ENCODE results near the gene KRT4.

KRT4 gene

DNA sequence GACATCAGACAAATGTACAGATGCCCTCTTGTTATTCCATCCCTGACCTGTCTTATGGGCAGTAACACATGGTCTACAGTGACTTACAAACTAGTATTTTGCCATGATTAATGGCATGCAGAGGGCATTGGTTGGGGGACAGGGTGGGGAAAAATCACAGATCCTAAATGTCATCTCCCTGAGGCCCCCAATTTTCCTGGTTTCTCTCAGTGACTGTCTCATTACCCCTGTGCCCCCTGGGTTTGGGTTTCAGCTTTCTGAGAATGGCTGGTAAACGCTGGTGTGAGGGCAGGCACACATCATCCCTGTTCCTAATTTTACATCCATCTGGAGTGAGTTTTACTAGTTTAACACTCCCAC is 46.9 kb downstream of the KRT4 start:
- H2AK5ac ChIP-seq (ENCODE audit: low read length), result no peak overlapping the region
- no peaks in the 10 kb centered on the region for H3K36me3 ChIP-seq (ENCODE audit: control insufficient read depth in 1 of 2, insufficient read depth in 2 of 2, low read length in 2 of 2)
- H2BK12ac ChIP-seq (ENCODE audit: low read length), result no peak overlapping the region
- H3K14ac ChIP-seq (ENCODE audit: low read length), result no peak overlapping the region
- H3K4me1 ChIP-seq (ENCODE audit: control insufficient read depth in 1 of 2, insufficient read depth in 2 of 2, low read length in 2 of 2), result peaks cover 7 to 8% of the 10 kb centered on the region in 2 experiments
- no peak overlapping the region for H4K91ac ChIP-seq (ENCODE audit: low read depth, low read length)
- H3K27me3 ChIP-seq (ENCODE audit: insufficient read depth, low read length), result no peaks in the 10 kb centered on the region
- H3K18ac ChIP-seq (ENCODE audit: low read length), result no peak overlapping the region
- no peak overlapping the region for H3K9ac ChIP-seq (ENCODE audit: low read length)
- H3K4me3 ChIP-seq (ENCODE audit: low read depth, low read length), result no peak overlapping the region
- no peak overlapping the region for H3K27ac ChIP-seq (ENCODE audit: low read depth, low read length)
- no CpG with 5 or more reads among the region's 1 CpG for WGBS (ENCODE audit: extremely low coverage, insufficient coverage, insufficient read length)
- H3K9me3 ChIP-seq (ENCODE audit: insufficient read depth, low read depth, low read length), result peaks cover 6% of the 10 kb centered on the region
- H3K79me2 ChIP-seq (ENCODE audit: control insufficient read depth, insufficient read depth, low read length, poor library complexity), result no peaks in the 10 kb centered on the region
- H2AFZ ChIP-seq (ENCODE audit: insufficient read depth, low read length, poor library complexity), result no peak overlapping the region
- H3K79me1 ChIP-seq (ENCODE audit: low read length), result no peaks in the 10 kb centered on the region
- DNase-seq, result no peak
- no peak overlapping the region for H4K12ac ChIP-seq (ENCODE audit: low read depth, low read length)
- no peak overlapping the region for H3K4ac ChIP-seq (ENCODE audit: low read depth, low read length)
- no peak overlapping the region for H3K4me2 ChIP-seq (ENCODE audit: low read length)
- H4K8ac ChIP-seq (ENCODE audit: low read depth, low read length), result no peak overlapping the region
- H2BK120ac ChIP-seq (ENCODE audit: insufficient read depth, low read length, poor library complexity), result no peak overlapping the region
- no peak overlapping the region for H3K23ac ChIP-seq (ENCODE audit: low read length)
- H2BK5ac ChIP-seq (ENCODE audit: low read depth, low read length, poor library complexity), result no peak overlapping the region

DNA sequence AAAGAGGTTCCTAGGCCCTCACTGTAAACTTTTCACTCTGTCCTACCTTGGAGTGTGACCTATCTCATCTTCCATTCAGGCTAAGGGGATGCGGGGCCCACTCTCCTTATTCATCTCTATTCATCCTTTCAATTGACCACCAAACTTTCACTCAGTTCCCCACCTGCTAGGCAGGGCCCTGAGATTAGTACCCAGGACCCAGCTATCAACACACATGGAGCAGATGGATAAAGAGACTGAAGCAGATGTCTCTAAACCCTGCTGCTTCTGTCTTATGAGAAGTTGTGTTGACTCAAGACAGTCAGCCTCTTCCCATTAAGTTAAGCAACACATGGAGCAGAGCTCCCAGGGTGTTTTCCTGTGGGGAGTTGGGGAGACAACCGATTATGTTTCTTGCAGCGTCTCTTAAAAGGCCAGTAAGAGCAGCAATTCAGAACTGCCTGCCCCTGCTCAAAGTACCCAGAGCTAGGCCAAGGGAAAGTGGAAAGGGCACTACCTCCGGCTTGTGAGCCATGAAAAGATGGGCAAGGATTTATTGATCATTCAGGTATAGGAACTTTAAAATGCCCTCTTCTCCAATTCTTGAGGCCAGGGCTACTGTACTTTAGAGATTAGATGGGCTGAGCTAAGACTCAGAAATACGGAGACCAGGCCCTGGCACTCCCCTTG is 47.4 kb downstream of the KRT4 start:
- Histone ChIP-seq H4K12ac (ENCODE audit: low read depth, low read length) (no peak overlapping the region), H3K36me3 (ENCODE audit: control insufficient read depth in 1 of 2, insufficient read depth in 2 of 2, low read length in 2 of 2) (no peaks in the 10 kb centered on the region), H2AK5ac (ENCODE audit: low read length) (no peak overlapping the region), H3K18ac (ENCODE audit: low read length) (no peak overlapping the region), H3K4ac (ENCODE audit: low read depth, low read length) (no peak overlapping the region), H3K27me3 (ENCODE audit: insufficient read depth, low read length) (no peaks in the 10 kb centered on the region), H3K9ac (ENCODE audit: low read length) (no peak overlapping the region), H3K14ac (ENCODE audit: low read length) (no peak overlapping the region), H4K8ac (ENCODE audit: low read depth, low read length) (no peak overlapping the region), H3K27ac (ENCODE audit: low read depth, low read length) (no peak overlapping the region), H3K9me3 (ENCODE audit: insufficient read depth, low read depth, low read length) (peaks cover 6% of the 10 kb centered on the region), H3K4me3 (ENCODE audit: low read depth, low read length) (no peak overlapping the region), H3K79me2 (ENCODE audit: control insufficient read depth, insufficient read depth, low read length, poor library complexity) (no peaks in the 10 kb centered on the region), H3K4me2 (ENCODE audit: low read length) (no peak overlapping the region), H2BK12ac (ENCODE audit: low read length) (no peak overlapping the region), H2BK120ac (ENCODE audit: insufficient read depth, low read length, poor library complexity) (no peak overlapping the region), H3K79me1 (ENCODE audit: low read length) (no peaks in the 10 kb centered on the region), H3K4me1 (ENCODE audit: control insufficient read depth in 1 of 2, insufficient read depth in 2 of 2, low read length in 2 of 2) (peaks cover 7 to 8% of the 10 kb centered on the region in 2 experiments), H2BK5ac (ENCODE audit: low read depth, low read length, poor library complexity) (no peak overlapping the region), H3K23ac (ENCODE audit: low read length) (no peak overlapping the region), H4K91ac (ENCODE audit: low read depth, low read length) (no peak overlapping the region), H2AFZ (ENCODE audit: insufficient read depth, low read length, poor library complexity) (no peak overlapping the region)
- WGBS (ENCODE audit: extremely low coverage, insufficient coverage, insufficient read length), result no CpG with 5 or more reads among the region's 5 CpGs
- DNase-seq, result no peak

DNA sequence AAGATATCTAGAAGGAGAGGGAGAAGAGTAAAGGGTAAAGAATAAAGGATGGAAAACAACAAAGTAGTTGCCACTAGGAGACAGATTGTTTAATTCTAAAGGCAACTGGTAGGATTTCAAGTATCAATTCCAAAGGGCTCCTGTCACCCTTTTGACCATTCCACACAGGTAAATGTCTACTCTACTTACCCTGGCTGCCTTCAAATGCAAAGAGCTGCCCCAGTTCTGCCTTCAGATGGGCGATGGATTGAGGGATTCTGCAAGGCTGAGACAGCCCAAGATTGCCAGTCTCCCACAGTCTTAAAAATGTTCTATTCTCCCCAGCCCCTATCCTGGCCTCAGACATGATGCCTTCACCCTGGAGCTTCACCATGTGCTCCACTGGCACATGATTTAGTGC is 48.2 kb downstream of the KRT4 start:
- Histone ChIP-seq H2AFZ (ENCODE audit: insufficient read depth, low read length, poor library complexity) (no peak overlapping the region), H2BK12ac (ENCODE audit: low read length) (no peak overlapping the region), H4K12ac (ENCODE audit: low read depth, low read length) (no peak overlapping the region), H3K79me2 (ENCODE audit: control insufficient read depth, insufficient read depth, low read length, poor library complexity) (no peaks in the 10 kb centered on the region), H2BK5ac (ENCODE audit: low read depth, low read length, poor library complexity) (no peak overlapping the region), H3K36me3 (ENCODE audit: control insufficient read depth in 1 of 2, insufficient read depth in 2 of 2, low read length in 2 of 2) (no peaks in the 10 kb centered on the region), H4K91ac (ENCODE audit: low read depth, low read length) (no peak overlapping the region), H3K9ac (ENCODE audit: low read length) (no peak overlapping the region), H3K79me1 (ENCODE audit: low read length) (no peaks in the 10 kb centered on the region), H3K18ac (ENCODE audit: low read length) (no peak overlapping the region), H2AK5ac (ENCODE audit: low read length) (no peak overlapping the region), H4K8ac (ENCODE audit: low read depth, low read length) (no peak overlapping the region), H3K23ac (ENCODE audit: low read length) (no peak overlapping the region), H2BK120ac (ENCODE audit: insufficient read depth, low read length, poor library complexity) (no peak overlapping the region), H3K27ac (ENCODE audit: low read depth, low read length) (no peak overlapping the region), H3K4me2 (ENCODE audit: low read length) (no peak overlapping the region), H3K9me3 (ENCODE audit: insufficient read depth, low read depth, low read length) (peaks cover 6% of the 10 kb centered on the region), H3K4me3 (ENCODE audit: low read depth, low read length) (no peak overlapping the region), H3K4ac (ENCODE audit: low read depth, low read length) (no peak overlapping the region), H3K27me3 (ENCODE audit: insufficient read depth, low read length) (no peaks in the 10 kb centered on the region), H3K4me1 (ENCODE audit: control insufficient read depth in 1 of 2, insufficient read depth in 2 of 2, low read length in 2 of 2) (peaks cover 7 to 8% of the 10 kb centered on the region in 2 experiments), H3K14ac (ENCODE audit: low read length) (no peak overlapping the region)
- no CpG with 5 or more reads among the region's 1 CpG for WGBS (ENCODE audit: extremely low coverage, insufficient coverage, insufficient read length)
- no peak for DNase-seq

DNA sequence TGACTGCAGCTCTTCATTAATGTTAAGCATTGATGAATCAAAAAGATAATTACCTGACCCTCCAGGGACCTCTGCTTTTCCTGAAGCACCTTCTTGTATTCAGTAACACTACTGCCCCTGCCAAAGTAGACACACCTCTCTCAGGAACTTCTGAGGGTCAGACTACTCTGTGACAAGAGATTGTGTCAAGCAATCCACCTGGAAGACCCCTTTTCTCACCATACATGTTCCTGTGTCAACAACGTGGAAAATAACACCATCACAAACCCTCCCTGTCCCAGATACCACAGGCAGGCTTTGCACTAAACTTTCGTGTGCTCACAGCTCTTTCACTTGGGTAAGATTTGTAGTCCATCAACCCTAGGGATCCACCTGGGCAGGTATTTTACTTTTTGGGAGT is 49.9 kb downstream of the KRT4 start:
- DNase-seq, result no peak
- peaks cover 15% of the 10 kb centered on the region for H3K9me3 ChIP-seq (ENCODE audit: insufficient read depth, low read depth, low read length)
- H3K4ac ChIP-seq (ENCODE audit: low read depth, low read length), result no peak overlapping the region
- no peak overlapping the region for H3K9ac ChIP-seq (ENCODE audit: low read length)
- H4K91ac ChIP-seq (ENCODE audit: low read depth, low read length), result no peak overlapping the region
- no peaks in the 10 kb centered on the region for H3K27me3 ChIP-seq (ENCODE audit: insufficient read depth, low read length)
- no peak overlapping the region for H3K14ac ChIP-seq (ENCODE audit: low read length)
- no peaks in the 10 kb centered on the region for H3K79me1 ChIP-seq (ENCODE audit: low read length)
- H2AFZ ChIP-seq (ENCODE audit: insufficient read depth, low read length, poor library complexity), result no peak overlapping the region
- no peak overlapping the region for H2AK5ac ChIP-seq (ENCODE audit: low read length)
- H3K4me3 ChIP-seq (ENCODE audit: low read depth, low read length), result no peak overlapping the region
- H2BK12ac ChIP-seq (ENCODE audit: low read length), result no peak overlapping the region
- no peak overlapping the region for H2BK5ac ChIP-seq (ENCODE audit: low read depth, low read length, poor library complexity)
- H3K79me2 ChIP-seq (ENCODE audit: control insufficient read depth, insufficient read depth, low read length, poor library complexity), result no peaks in the 10 kb centered on the region
- H3K36me3 ChIP-seq (ENCODE audit: control insufficient read depth in 1 of 2, insufficient read depth in 2 of 2, low read length in 2 of 2), result no peaks in the 10 kb centered on the region
- no peak overlapping the region for H3K18ac ChIP-seq (ENCODE audit: low read length)
- H3K27ac ChIP-seq (ENCODE audit: low read depth, low read length), result no peak overlapping the region
- H3K4me1 ChIP-seq (ENCODE audit: control insufficient read depth in 1 of 2, insufficient read depth in 2 of 2, low read length in 2 of 2), result peaks cover 4 to 5% of the 10 kb centered on the region in 2 experiments
- no CpG with 5 or more reads among the region's 2 CpGs for WGBS (ENCODE audit: extremely low coverage, insufficient coverage, insufficient read length)
- no peak overlapping the region for H3K4me2 ChIP-seq (ENCODE audit: low read length)
- no peak overlapping the region for H2BK120ac ChIP-seq (ENCODE audit: insufficient read depth, low read length, poor library complexity)
- no peak overlapping the region for H4K8ac ChIP-seq (ENCODE audit: low read depth, low read length)
- H3K23ac ChIP-seq (ENCODE audit: low read length), result no peak overlapping the region
- no peak overlapping the region for H4K12ac ChIP-seq (ENCODE audit: low read depth, low read length)
